Measurements from ENCODE around the gene IKBKE. TPM values are rescaled to one million over a fixed set of nuclear protein-coding genes. Genes with fewer than 3 reads are reported as not detected.

IKBKE gene
- total RNA-seq, 1 experiment from 2014 or later = 5.1 TPM

DNA sequence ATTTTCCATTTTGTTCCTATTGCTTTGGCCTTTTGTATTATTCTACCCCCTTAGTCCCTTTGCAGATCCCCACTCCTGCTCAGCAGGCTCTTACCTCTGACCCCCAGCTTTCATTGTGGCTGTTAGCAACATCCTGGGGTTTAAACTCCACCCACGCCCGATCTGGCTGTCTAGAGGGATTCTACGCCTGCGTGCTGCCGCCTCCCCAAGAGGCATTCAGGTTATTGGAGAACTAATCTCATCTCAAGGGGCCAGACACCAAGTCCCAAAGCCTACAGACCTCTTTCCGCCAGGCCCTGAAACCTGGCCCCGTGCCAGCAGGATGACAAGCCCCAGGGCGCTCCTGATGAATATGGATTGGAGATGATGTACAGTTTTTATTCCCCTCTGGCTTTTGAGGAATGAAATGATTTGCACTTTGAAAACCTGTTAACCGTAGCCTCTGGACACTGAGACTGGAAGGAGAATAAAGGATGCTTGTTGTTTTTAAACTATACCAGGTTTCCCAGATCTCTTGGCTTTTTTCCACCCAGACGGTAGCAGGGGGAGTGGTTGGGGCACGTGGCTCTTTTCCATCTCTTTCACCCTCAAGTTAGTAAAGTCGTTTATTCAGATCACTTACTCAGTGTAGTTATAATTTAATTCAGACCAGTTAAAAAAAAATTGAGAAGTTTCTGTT lies 14.5 kb upstream of the IKBKE start:
- ChIA-PET CTCF (no interaction called here), POLR2A (no interaction called here), RAD21 (ENCODE audit: low non-redundant PET in 1 of 2, low total read pairs in 2 of 2, uncharacterized antibody in 2 of 2, unreplicated experiment in 2 of 2) (no interaction called here)
- Histone ChIP-seq H3K27ac (ENCODE audit: low read depth, low read length) (no peak overlapping the region), H3K36me3 (ENCODE audit: control insufficient read depth in 1 of 2, insufficient read depth in 2 of 2, low read length in 2 of 2) (peaks cover 8 to 9% of the 10 kb centered on the region in 2 experiments; a peak in 3 of 4 replicates), H3K79me2 (ENCODE audit: insufficient read depth, low read length) (no peaks in the 10 kb centered on the region), H3K4me1 (ENCODE audit: control insufficient read depth in 1 of 2, insufficient read depth in 2 of 2, low read length in 2 of 2) (peaks cover 0 to 12% of the 10 kb centered on the region in 2 experiments; a peak in 1 of 4 replicates), H3K27me3 (ENCODE audit: insufficient read depth, low read length) (no peaks in the 10 kb centered on the region), H4K20me1 (ENCODE audit: insufficient read depth) (no peaks in the 10 kb centered on the region), H3K9ac (ENCODE audit: low read length) (no peak overlapping the region), H3K9me3 (ENCODE audit: control insufficient read depth in 1 of 2, insufficient read depth in 1 of 2, low read depth in 1 of 2, low read length in 2 of 2) (no peaks in the 10 kb centered on the region), H3K4me2 (ENCODE audit: low read length) (no peak overlapping the region), H2AFZ (ENCODE audit: low read depth, low read length, poor library complexity, severe bottlenecking) (no peak overlapping the region), H3K4me3 (replicated peaks in 1 of 2; ENCODE audit: low read depth in 1 of 2, low read length in 2 of 2) (no peak overlapping the region), H3K9me2 (ENCODE audit: insufficient read depth) (no peaks in the 10 kb centered on the region)
- intact Hi-C loops (cut with micrococcal nuclease) = no loop called here
- ATAC-seq = no peak
- TF ChIP-seq, protein P1, sequence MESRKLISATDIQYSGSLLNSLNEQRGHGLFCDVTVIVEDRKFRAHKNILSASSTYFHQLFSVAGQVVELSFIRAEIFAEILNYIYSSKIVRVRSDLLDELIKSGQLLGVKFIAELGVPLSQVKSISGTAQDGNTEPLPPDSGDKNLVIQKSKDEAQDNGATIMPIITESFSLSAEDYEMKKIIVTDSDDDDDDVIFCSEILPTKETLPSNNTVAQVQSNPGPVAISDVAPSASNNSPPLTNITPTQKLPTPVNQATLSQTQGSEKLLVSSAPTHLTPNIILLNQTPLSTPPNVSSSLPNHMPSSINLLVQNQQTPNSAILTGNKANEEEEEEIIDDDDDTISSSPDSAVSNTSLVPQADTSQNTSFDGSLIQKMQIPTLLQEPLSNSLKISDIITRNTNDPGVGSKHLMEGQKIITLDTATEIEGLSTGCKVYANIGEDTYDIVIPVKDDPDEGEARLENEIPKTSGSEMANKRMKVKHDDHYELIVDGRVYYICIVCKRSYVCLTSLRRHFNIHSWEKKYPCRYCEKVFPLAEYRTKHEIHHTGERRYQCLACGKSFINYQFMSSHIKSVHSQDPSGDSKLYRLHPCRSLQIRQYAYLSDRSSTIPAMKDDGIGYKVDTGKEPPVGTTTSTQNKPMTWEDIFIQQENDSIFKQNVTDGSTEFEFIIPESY (IDR thresholded peaks at IDR 0.05; ENCODE audit: extremely low read depth, insufficient replicate concordance, low read length) = no peak
- TF ChIP-seq, protein P2, sequence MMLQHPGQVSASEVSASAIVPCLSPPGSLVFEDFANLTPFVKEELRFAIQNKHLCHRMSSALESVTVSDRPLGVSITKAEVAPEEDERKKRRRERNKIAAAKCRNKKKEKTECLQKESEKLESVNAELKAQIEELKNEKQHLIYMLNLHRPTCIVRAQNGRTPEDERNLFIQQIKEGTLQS (IDR thresholded peaks at IDR 0.05) = no peak
- TF ChIP-seq SP1 (IDR thresholded peaks at IDR 0.05; ENCODE audit: low read depth) (no peak), EGR1 (IDR thresholded peaks at IDR 0.05; ENCODE audit: low read depth) (no peak), SIN3A (IDR thresholded peaks at IDR 0.05; ENCODE audit: low read depth) (no peak), CBX3 (IDR thresholded peaks at IDR 0.05; ENCODE audit: low read depth) (no peak), FOSL1 (IDR thresholded peaks at IDR 0.05; ENCODE audit: low read depth) (no peak), RAD21 (IDR thresholded peaks at IDR 0.05; ENCODE audit: low read depth) (no peak), EZH2phosphoT487 (IDR thresholded peaks at IDR 0.05; ENCODE audit: borderline replicate concordance) (no peak), ZFX (IDR thresholded peaks at IDR 0.05) (no peak), ELF1 (IDR thresholded peaks at IDR 0.05; ENCODE audit: borderline replicate concordance, low read depth) (no peak), SRF (IDR thresholded peaks at IDR 0.05; ENCODE audit: low read depth) (no peak), CEBPB (IDR thresholded peaks at IDR 0.05; ENCODE audit: low read depth) (no peak)
- TF ChIP-seq, protein P3, sequence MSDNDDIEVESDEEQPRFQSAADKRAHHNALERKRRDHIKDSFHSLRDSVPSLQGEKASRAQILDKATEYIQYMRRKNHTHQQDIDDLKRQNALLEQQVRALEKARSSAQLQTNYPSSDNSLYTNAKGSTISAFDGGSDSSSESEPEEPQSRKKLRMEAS (IDR thresholded peaks at IDR 0.05) = no peak
- TF ChIP-seq, protein P4, sequence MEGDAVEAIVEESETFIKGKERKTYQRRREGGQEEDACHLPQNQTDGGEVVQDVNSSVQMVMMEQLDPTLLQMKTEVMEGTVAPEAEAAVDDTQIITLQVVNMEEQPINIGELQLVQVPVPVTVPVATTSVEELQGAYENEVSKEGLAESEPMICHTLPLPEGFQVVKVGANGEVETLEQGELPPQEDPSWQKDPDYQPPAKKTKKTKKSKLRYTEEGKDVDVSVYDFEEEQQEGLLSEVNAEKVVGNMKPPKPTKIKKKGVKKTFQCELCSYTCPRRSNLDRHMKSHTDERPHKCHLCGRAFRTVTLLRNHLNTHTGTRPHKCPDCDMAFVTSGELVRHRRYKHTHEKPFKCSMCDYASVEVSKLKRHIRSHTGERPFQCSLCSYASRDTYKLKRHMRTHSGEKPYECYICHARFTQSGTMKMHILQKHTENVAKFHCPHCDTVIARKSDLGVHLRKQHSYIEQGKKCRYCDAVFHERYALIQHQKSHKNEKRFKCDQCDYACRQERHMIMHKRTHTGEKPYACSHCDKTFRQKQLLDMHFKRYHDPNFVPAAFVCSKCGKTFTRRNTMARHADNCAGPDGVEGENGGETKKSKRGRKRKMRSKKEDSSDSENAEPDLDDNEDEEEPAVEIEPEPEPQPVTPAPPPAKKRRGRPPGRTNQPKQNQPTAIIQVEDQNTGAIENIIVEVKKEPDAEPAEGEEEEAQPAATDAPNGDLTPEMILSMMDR (IDR thresholded peaks at IDR 0.05 in 2 of 3, conservative IDR thresholded peaks at IDR 0.05 in 1 of 3; ENCODE audit: borderline replicate concordance in 1 of 3, insufficient read depth in 1 of 3, low read depth in 2 of 3, low read length in 2 of 3) = no peak
- BruUV-seq (replicated peaks) = no TSS peak
- DNase-seq (ENCODE audit: low read depth, low spot score) = no peak
